Pancreas (tissue), 10 donors: ENCODE results near the gene ZNF98. TPM values are rescaled to one million over a fixed set of nuclear protein-coding genes. Genes with fewer than 3 reads are reported as not detected.
A peak's percentile ranks its signal among the peaks of the same experiment; 100 is the strongest.

Experiments
- ATAC-seq, 4 donors: fragments of 200-7000 bp; cut with Tn5 transposase; one replicate each; pipeline versions ENCODE4 v1.8.0 to v1.9.1; 2020; ENCODE audit warnings: mild to moderate bottlenecking in 4 of 4, moderate library complexity in 4 of 4
- DNase-seq, 6 donors: peaks; one replicate each; pipeline ENCODE4 v3.0.0-alpha.2; 2020
- FAIRE-seq: peaks from 2 replicates; lab custom pipeline; 2012; peaks lifted over from hg19 to GRCh38; lab: Jason Lieb, UNC
- H3K27ac ChIP-seq, 4 donors: fragments of 200-600 bp; sonication (generic); 1 replicate in 3 of 4; 2 replicates in 1 of 4; pipeline versions ENCODE4 v1.5.0 to v1.8.0; 2020
- H3K27me3 ChIP-seq, 4 donors: fragments of 200-600 bp; one replicate each; pipeline ENCODE4 v1.8.0; 2021
- H3K36me3 ChIP-seq, 3 donors: fragments of 200-600 bp; sonication (generic) in 1 of 3; one replicate each; pipeline versions ENCODE4 v1.5.0 to v1.8.0; 2020 to 2021
- H3K4me1 ChIP-seq, 3 donors: fragments of 200-600 bp; one replicate each; pipeline ENCODE4 v1.8.0; 2021
- H3K4me3 ChIP-seq, 4 donors: fragments of 200-600 bp; sonication (generic) in 2 of 4; one replicate each; pipeline versions ENCODE4 v1.5.0 to v1.8.0; 2020 to 2021
- H3K9me3 ChIP-seq, 4 donors: fragments of 200-600 bp; one replicate each; pipeline ENCODE4 v1.8.0; 2021
- CTCF ChIP-seq, 4 donors: fragments of 200-600 bp; sonication (generic) in 3 of 4; IDR thresholded peaks; one replicate each; pipeline versions ENCODE4 v1.5.0 to v1.8.0; 2021; ENCODE audit warnings: antibody characterized with exemption in 4 of 4
- WGBS, 2 donors: extraction: QIAGEN DNeasy Blood & Tissue Kit; methylation state at CpG; one replicate each; pipeline ENCODE4 v1.1.7; 2013; 5-methylcytosine and 5-hydroxymethylcytosine counted together
- intact Hi-C, 3 donors: fragments of 100-400 bp; cut with DNase I; formaldehyde crosslinking; loops; one replicate each; pipeline versions ENCODE4 v1.11.1 to v1.14.2; 2022
- polyA plus RNA-seq, 2 donors: library from polyadenylated mRNA; stranded (reverse); fragments of 200-250 nt; gene quantifications; one replicate each; pipeline ENCODE4 v1.2.3, GENCODE V29; 2013
- total RNA-seq, 6 donors: library from RNA; stranded (reverse); fragmentation: NEBNext Ultra II Directional in 4 of 6; extraction: Animal tissue kit (Norgen Biotek cat#: 25700) in 4 of 6; gene quantifications; one replicate each; pipeline versions ENCODE4 v1.2.1 to v1.2.4, GENCODE V29; 2021 to 2023
- donor health status: healthy with polysubstance abuse.
- donor health status: DM: no; HTN: no; CAD: no; lungs with moderate emphysema.
- donor health status: DM: no; HTN: no; CAD: no.
- donor health status: control.
- donor health status: control.
- donor health status: Bipolar disorder and iron deficiency.
- donor health status: DM: yes; HTN: yes; CAD: no.
- donor health status: DM: no; HTN: no; CAD: no.
- donor health status: DM: no; HTN: no; CAD: no.
- donor health status: DM: yes; HTN: yes; CAD: no.

Gene ZNF98
- total RNA-seq, result 10 to 100 TPM in 2 of 6 donors, 1 to 10 TPM in 4; 4.5 to 13.9 (median 8.3) TPM
- polyA plus RNA-seq, result 1 to 10 TPM; 1.7 to 4.1 TPM

- Histone ChIP-seq H3K4me1 (no peaks in the 10 kb centered on the region), H3K4me3 (peak within 1 kb of the TSS in 3 of 4 donors; percentile 27 to 29 (median 29)), H3K9me3 (no peaks in the 10 kb centered on the region), H3K36me3 (no peaks in the 10 kb centered on the region), H3K27me3 (no peaks in the 10 kb centered on the region), H3K27ac (no peak within 1 kb of the TSS)
- WGBS, 2 donors, result 3 to 4% methylated on average over 16 of the region's 16 CpGs
- no peak for FAIRE-seq
- no peak for TF ChIP-seq CTCF (IDR thresholded peaks at IDR 0.05)
- peak; percentile 59 to 96 (median 91) for ATAC-seq
- peak in 5 of 6 donors; percentile 44 to 72 (median 54) for DNase-seq
- intact Hi-C loops, result no loop called here
Measured at GRCh38 chr19:22422211-22422610, at the start of gene ZNF98. Gene ZNF98 (minus strand): TSS chr19:22422346. CDS start chr19:22422224, 122 bp downstream.

- WGBS, 2 donors, result 71% methylated on average over 3 of the region's 3 CpGs
- intact Hi-C loops, result no loop called here
- Histone ChIP-seq H3K27me3 (no peaks in the 10 kb centered on the region), H3K4me3 (no peak overlapping the region), H3K36me3 (no peaks in the 10 kb centered on the region), H3K4me1 (no peaks in the 10 kb centered on the region), H3K27ac (no peak overlapping the region), H3K9me3 (peaks cover 0 to 12% (median 0%) of the 10 kb centered on the region in 4 donors)
- FAIRE-seq (no peak), DNase-seq (no peak), ATAC-seq (no peak)
- no peak for TF ChIP-seq CTCF (IDR thresholded peaks at IDR 0.05)
Measured at GRCh38 chr19:22446605-22447004, 24.5 kb upstream of the ZNF98 start.

GRCh38 chr19:22438011-22438410 lies 15.9 kb upstream of the ZNF98 start:
- intact Hi-C loops, result no loop called here
- no peak overlapping the region for H3K4me3 ChIP-seq
- TF ChIP-seq CTCF (IDR thresholded peaks at IDR 0.05), result no peak
- no peaks in the 10 kb centered on the region for H3K36me3 ChIP-seq
- H3K27me3 ChIP-seq, result no peaks in the 10 kb centered on the region
- H3K4me1 ChIP-seq, result no peaks in the 10 kb centered on the region
- no peak overlapping the region for H3K27ac ChIP-seq
- DNase-seq (no peak), FAIRE-seq (no peak), ATAC-seq (no peak)
- WGBS, 2 donors, result 72 to 99% methylated on average over 2 of the region's 2 CpGs
- H3K9me3 ChIP-seq, result peaks cover 0 to 9% (median 0%) of the 10 kb centered on the region in 4 donors

- 1 to 3% methylated on average over 47 to 60 of the region's 60 CpGs for WGBS, 2 donors
- Histone ChIP-seq H3K4me3 (peak overlapping the region; percentile 20 to 32 (median 26)), H3K36me3 (no peaks in the 10 kb centered on the region), H3K4me1 (peaks cover 0 to 3% (median 0%) of the 10 kb centered on the region in 3 donors), H3K27ac (peak overlapping the region; percentile 64 to 88 (median 67)), H3K9me3 (no peaks in the 10 kb centered on the region), H3K27me3 (no peaks in the 10 kb centered on the region)
- FAIRE-seq (no peak), ATAC-seq (peak; percentile 78 to 81 (median 79)), DNase-seq (peak; percentile 24 to 82 (median 56))
- TF ChIP-seq CTCF (IDR thresholded peaks at IDR 0.05), result no peak
- intact Hi-C loops, result no loop called here
Measured at GRCh38 chr19:22427960-22428913, 6.1 kb upstream of the ZNF98 start.
